MG63 (cell line): ENCODE measurements around the gene NEDD8. TPM values are rescaled to one million over a fixed set of nuclear protein-coding genes. Genes with fewer than 3 reads are reported as not detected.

ENCODE experiments used
- total RNA-seq: library from RNA; depleted of rRNA; stranded (reverse); fragments of >200 nt; shearing (Covaris generic); gene quantifications from 2 replicates; pipeline ENCODE4 v1.2.3, GENCODE V29; 2014; ENCODE audit warnings: low replicate concordance; rRNA removed

NEDD8 gene
- total RNA-seq, 1 experiment from 2014 or later, result 138 TPM

Other genes with a start within 250 kb of the NEDD8 start
- gene DHRS4L2, start 243.4 kb downstream of the NEDD8 start, total RNA-seq, result 2.0 and 13.5 TPM in 2 replicates
- not detected in 2 replicates for gene CARMIL3, start 180.4 kb downstream of the NEDD8 start, total RNA-seq
- not detected in 2 replicates for gene CPNE6, start 160.8 kb downstream of the NEDD8 start, total RNA-seq
- 6.7 and 27.5 TPM in 2 replicates for gene PCK2, start 138.1 kb downstream of the NEDD8 start, total RNA-seq
- 22.7 and 64.7 TPM in 2 replicates for gene DCAF11, start 117.6 kb downstream of the NEDD8 start, total RNA-seq
- gene NRL, start 117.4 kb downstream of the NEDD8 start, total RNA-seq, result 1.9 and 4.9 TPM in 2 replicates
- gene FITM1, start 101.7 kb downstream of the NEDD8 start, total RNA-seq, result 0.79 TPM in 1 of 2 replicates, not detected in the other
- 37.5 and 39.3 TPM in 2 replicates for gene PSME1, start 96.2 kb downstream of the NEDD8 start, total RNA-seq
- 7.2 and 15.7 TPM in 2 replicates for gene EMC9, start 90.8 kb downstream of the NEDD8 start, total RNA-seq
- gene PSME2, start 85.8 kb downstream of the NEDD8 start, total RNA-seq, result 84.9 and 111 TPM in 2 replicates
- 39.6 and 52.1 TPM in 2 replicates for gene RNF31, start 84.9 kb downstream of the NEDD8 start, total RNA-seq
- gene IRF9, start 71.1 kb downstream of the NEDD8 start, total RNA-seq, result 15.8 and 26.4 TPM in 2 replicates
- gene REC8, start 60.3 kb downstream of the NEDD8 start, total RNA-seq, result 0.66 and 2.1 TPM in 2 replicates
- 41.0 and 60.5 TPM in 2 replicates for gene IPO4, start 43.6 kb downstream of the NEDD8 start, total RNA-seq
- 25.2 and 39.3 TPM in 2 replicates for gene TM9SF1, start 36.9 kb downstream of the NEDD8 start, total RNA-seq
- gene TSSK4, start 26.7 kb downstream of the NEDD8 start, total RNA-seq, result not detected in 2 replicates
- 20.0 and 75.5 TPM in 2 replicates for gene CHMP4A, start 18.9 kb downstream of the NEDD8 start, total RNA-seq
- 2.5 and 4.5 TPM in 2 replicates for gene MDP1, start 16.3 kb downstream of the NEDD8 start, total RNA-seq
- gene GMPR2, start 562 bp upstream of the NEDD8 start, total RNA-seq, result 54.0 and 60.9 TPM in 2 replicates
- gene TINF2, start 10.3 kb upstream of the NEDD8 start, total RNA-seq, result 23.6 and 36.7 TPM in 2 replicates
- gene TGM1, start 30.8 kb upstream of the NEDD8 start, total RNA-seq, result 0.86 and 2.0 TPM in 2 replicates
- gene RABGGTA, start 39.2 kb upstream of the NEDD8 start, total RNA-seq, result 1.7 and 2.6 TPM in 2 replicates
- 1.5 and 2.5 TPM in 2 replicates for gene DHRS1, start 67.4 kb upstream of the NEDD8 start, total RNA-seq
- 6.6 and 10.6 TPM in 2 replicates for gene NOP9, start 67.5 kb upstream of the NEDD8 start, total RNA-seq
- gene CIDEB, start 75.6 kb upstream of the NEDD8 start, total RNA-seq, result not detected in 2 replicates
- 0.59 and 0.82 TPM in 2 replicates for gene LTB4R2, start 77.8 kb upstream of the NEDD8 start, total RNA-seq
- 1.4 and 1.5 TPM in 2 replicates for gene LTB4R, start 79.1 kb upstream of the NEDD8 start, total RNA-seq
- gene ADCY4, start 102.7 kb upstream of the NEDD8 start, total RNA-seq, result not detected in 2 replicates
- not detected in 2 replicates for gene RIPK3, start 107.6 kb upstream of the NEDD8 start, total RNA-seq
- 4.9 and 14.5 TPM in 2 replicates for gene NFATC4, start 135.8 kb upstream of the NEDD8 start, total RNA-seq
- 0.30 TPM in 1 of 2 replicates, not detected in the other for gene NYNRIN, start 166.6 kb upstream of the NEDD8 start, total RNA-seq
- 2.0 TPM in 1 of 2 replicates, not detected in the other for gene CBLN3, start 197.3 kb upstream of the NEDD8 start, total RNA-seq
- gene KHNYN, start 197.6 kb upstream of the NEDD8 start, total RNA-seq, result 19.1 and 30.7 TPM in 2 replicates
- 16.8 and 32.0 TPM in 2 replicates for gene SDR39U1, start 210.4 kb upstream of the NEDD8 start, total RNA-seq